Adrenal gland (tissue), 12 donors: ENCODE measurements around the gene TFEB. TPM values are rescaled to one million over a fixed set of nuclear protein-coding genes. Genes with fewer than 3 reads are reported as not detected.

Experiments used
- DNase-seq, 7 donors: peaks; one replicate each; pipeline ENCODE4 v3.0.0-alpha.2; 2019 to 2020
- H3K27ac ChIP-seq, 5 donors: fragments of 200-600 bp; sonication (generic) in 4 of 5; 1 replicate in 3 of 5; 2 replicates in 2 of 5; pipeline versions ENCODE4 v1.5.1 to v1.8.0; 2016 to 2020; ENCODE audit warnings: mild to moderate bottlenecking in 1 of 5
- H3K27me3 ChIP-seq: fragments of 200-600 bp; 2 replicates; pipeline ENCODE4 v1.8.0; 2021
- H3K36me3 ChIP-seq, 2 donors: fragments of 200-600 bp; replicated peaks in 1 of 2; 1 replicate in 1 of 2; 2 replicates in 1 of 2; pipeline versions ENCODE4 v1.5.1 to v1.8.0; 2018 to 2022
- H3K4me1 ChIP-seq, 2 donors: fragments of 200-600 bp; replicated peaks in 1 of 2; 1 replicate in 1 of 2; 2 replicates in 1 of 2; pipeline versions ENCODE4 v1.5.1 to v1.8.0; 2018 to 2021
- H3K4me3 ChIP-seq, 4 donors: fragments of 200-600 bp; sonication (generic) in 3 of 4; one replicate each; pipeline ENCODE4 v1.5.1; 2016 to 2018
- H3K9me3 ChIP-seq, 3 donors: fragments of 200-600 bp; sonication (generic) in 1 of 3; replicated peaks in 1 of 3; 1 replicate in 2 of 3; 2 replicates in 1 of 3; pipeline versions ENCODE4 v1.5.1 to v1.8.0; 2016 to 2021
- POLR2A ChIP-seq, 2 donors: fragments of 450-650 bp; IDR thresholded peaks; one replicate each; pipeline ENCODE4 v1.6.1; 2017; ENCODE audit warnings: antibody characterized with exemption in 2 of 2, mild to moderate bottlenecking in 2 of 2, moderate library complexity in 1 of 2
- WGBS, 4 donors: extraction: QIAGEN DNeasy Blood & Tissue Kit in 2 of 4; methylation state at CpG; one replicate each; pipeline versions ENCODE4 v1.1.5 to v1.1.7; 2013 to 2017; 5-methylcytosine and 5-hydroxymethylcytosine counted together
- intact Hi-C, 2 donors: fragments of 100-400 bp; cut with DNase I; formaldehyde crosslinking; loops; one replicate each; pipeline versions ENCODE4 v1.14.1 to v1.15.0; 2022 to 2023
- polyA plus RNA-seq, 3 donors: library from polyadenylated mRNA; stranded (reverse); fragments of 200-250 nt in 2 of 3; fragments of 350-450 nt in 1 of 3; fragmentation: Illumina TruSeq in 1 of 3; extraction: RNeasy Lipid Tissue Mini Kit (QIAGEN cat#74804) in 1 of 3; gene quantifications; one replicate each; pipeline ENCODE4 v1.2.3, GENCODE V29; 2013 to 2014
- total RNA-seq, 9 donors: library from RNA; depleted of rRNA in 4 of 9; stranded (reverse); fragments of >200 nt in 4 of 9; fragments of 120-200 nt in 1 of 9; fragmentation: NEBNext Ultra II Directional in 1 of 9; extraction: Animal tissue kit (Norgen Biotek cat#: 25700) in 1 of 9; gene quantifications; one replicate each; pipeline versions ENCODE4 v1.1.0 to v1.2.4, GENCODE V29; 2013 to 2023
- TF ChIP-seq, protein P1 (sequence below), 6 experiments: fragments of 450-650 bp in 4 of 6; fragments of 200-600 bp in 2 of 6; sonication (generic) in 1 of 6; IDR thresholded peaks; 1 replicate in 5 of 6; 2 replicates in 1 of 6; pipeline versions ENCODE4 v1.5.1 to v1.8.0; 2016 to 2021; ENCODE audit warnings: antibody characterized with exemption in 6 of 6, mild to moderate bottlenecking in 2 of 6, moderate library complexity in 1 of 6
- donor health status: healthy with polysubstance abuse.
- donor health status: Bipolar disorder and iron deficiency.
- donor health status: DM: yes; HTN: yes; CAD: no.
- donor health status: DM: no; HTN: no; CAD: no.
- donor health status: DM: no; HTN: no; CAD: no.
- donor health status: DM: yes; HTN: yes; CAD: no.

The TFEB gene
- total and polyA plus RNA-seq, 12 donors = 2.1 to 47.2 (median 20.2) TPM

- Histone ChIP-seq H3K27me3 (no peaks in the 10 kb centered on the region), H3K4me3 (no peak overlapping the region), H3K36me3 (no peaks in the 10 kb centered on the region), H3K4me1 (no peaks in the 10 kb centered on the region), H3K9me3 (no peaks in the 10 kb centered on the region), H3K27ac (no peak overlapping the region)
- WGBS, 4 donors = 80 to 100% (median 92%) methylated on average over 1 to 6 of the region's 6 CpGs
- DNase-seq = no peak
- no peak for TF ChIP-seq POLR2A (IDR thresholded peaks at IDR 0.05)
- TF ChIP-seq, protein P1, sequence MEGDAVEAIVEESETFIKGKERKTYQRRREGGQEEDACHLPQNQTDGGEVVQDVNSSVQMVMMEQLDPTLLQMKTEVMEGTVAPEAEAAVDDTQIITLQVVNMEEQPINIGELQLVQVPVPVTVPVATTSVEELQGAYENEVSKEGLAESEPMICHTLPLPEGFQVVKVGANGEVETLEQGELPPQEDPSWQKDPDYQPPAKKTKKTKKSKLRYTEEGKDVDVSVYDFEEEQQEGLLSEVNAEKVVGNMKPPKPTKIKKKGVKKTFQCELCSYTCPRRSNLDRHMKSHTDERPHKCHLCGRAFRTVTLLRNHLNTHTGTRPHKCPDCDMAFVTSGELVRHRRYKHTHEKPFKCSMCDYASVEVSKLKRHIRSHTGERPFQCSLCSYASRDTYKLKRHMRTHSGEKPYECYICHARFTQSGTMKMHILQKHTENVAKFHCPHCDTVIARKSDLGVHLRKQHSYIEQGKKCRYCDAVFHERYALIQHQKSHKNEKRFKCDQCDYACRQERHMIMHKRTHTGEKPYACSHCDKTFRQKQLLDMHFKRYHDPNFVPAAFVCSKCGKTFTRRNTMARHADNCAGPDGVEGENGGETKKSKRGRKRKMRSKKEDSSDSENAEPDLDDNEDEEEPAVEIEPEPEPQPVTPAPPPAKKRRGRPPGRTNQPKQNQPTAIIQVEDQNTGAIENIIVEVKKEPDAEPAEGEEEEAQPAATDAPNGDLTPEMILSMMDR (IDR thresholded peaks at IDR 0.05) = no peak
- intact Hi-C loops = no loop called here
These were observed 21.9 kb upstream of the TFEB start for GRCh38 chr6:41757271-41757670.

DNA sequence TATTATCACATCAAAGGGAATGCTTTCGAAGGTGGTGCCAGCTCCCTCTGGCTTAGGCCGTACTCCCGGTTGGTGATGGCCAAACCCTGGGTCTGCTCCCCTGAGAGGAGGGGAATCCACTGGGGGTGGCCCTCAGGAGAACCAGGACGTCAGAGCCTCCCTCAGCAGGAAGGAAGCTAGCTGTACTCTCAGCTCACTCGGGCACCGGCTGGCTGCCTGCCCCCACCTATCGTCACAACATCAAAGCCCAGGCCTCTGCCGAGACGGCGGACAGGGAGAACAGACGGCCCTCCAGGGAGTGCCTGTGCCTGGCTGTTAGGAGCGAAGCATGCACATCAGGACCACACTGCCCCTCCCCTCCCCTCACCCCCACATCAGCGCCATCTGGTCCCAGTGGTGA, 20.9 kb upstream of the TFEB start:
- Histone ChIP-seq H3K36me3 (no peaks in the 10 kb centered on the region), H3K27me3 (no peaks in the 10 kb centered on the region), H3K27ac (no peak overlapping the region), H3K4me1 (no peaks in the 10 kb centered on the region), H3K4me3 (no peak overlapping the region), H3K9me3 (no peaks in the 10 kb centered on the region)
- DNase-seq = no peak
- 69 to 93% (median 73%) methylated on average over 2 to 13 of the region's 13 CpGs for WGBS, 4 donors
- intact Hi-C loops = no loop called here
- TF ChIP-seq, protein P1 (IDR thresholded peaks at IDR 0.05) = no peak
- no peak for TF ChIP-seq POLR2A (IDR thresholded peaks at IDR 0.05)

DNA sequence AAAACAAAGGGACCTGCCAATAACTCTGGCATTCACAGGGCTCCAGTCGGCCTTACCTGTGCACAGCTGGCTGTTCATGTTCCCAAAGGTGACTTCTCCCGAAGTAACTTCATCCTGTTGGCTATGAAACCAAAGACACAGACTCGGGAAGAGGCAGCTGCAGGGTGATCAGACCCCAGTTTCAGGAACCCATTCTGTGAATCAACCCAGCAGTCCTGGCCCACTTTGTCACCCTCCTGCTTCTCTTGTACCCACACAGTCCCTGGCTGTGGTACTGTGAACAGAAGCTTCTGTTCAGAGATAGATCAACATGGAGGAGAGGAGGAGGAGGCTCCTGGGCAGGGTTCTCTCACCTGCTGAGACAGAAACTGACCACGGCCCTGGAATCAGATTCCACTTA, 20.5 kb upstream of the TFEB start:
- no peak for DNase-seq
- Histone ChIP-seq H3K27me3 (no peaks in the 10 kb centered on the region), H3K9me3 (no peaks in the 10 kb centered on the region), H3K4me3 (no peak overlapping the region), H3K4me1 (no peaks in the 10 kb centered on the region), H3K27ac (no peak overlapping the region), H3K36me3 (no peaks in the 10 kb centered on the region)
- TF ChIP-seq POLR2A (IDR thresholded peaks at IDR 0.05) = no peak
- TF ChIP-seq, protein P1 (IDR thresholded peaks at IDR 0.05) = no peak
- WGBS, 4 donors = 72 to 100% (median 80%) methylated on average over 2 to 4 of the region's 4 CpGs
- intact Hi-C loops = no loop called here

DNA sequence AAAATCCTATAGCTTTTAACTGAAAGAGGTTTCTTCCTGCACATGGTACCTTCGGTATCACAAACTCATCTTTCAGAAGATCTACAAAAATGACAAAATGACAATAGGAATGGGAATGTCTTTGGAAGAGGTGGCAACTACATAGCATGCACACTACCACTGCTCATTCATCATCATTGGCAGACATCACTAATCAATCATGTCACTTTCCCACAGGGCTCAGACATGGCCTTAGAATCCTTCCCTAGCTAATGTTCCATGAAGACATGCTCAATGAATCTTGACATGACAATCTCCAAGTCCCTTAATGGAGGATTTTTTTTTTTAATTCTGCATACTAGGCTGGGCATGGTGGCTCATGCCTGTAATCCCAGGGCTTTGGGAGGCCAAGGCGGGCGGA, 15.0 kb upstream of the TFEB start:
- no peak overlapping the region for H3K4me3 ChIP-seq
- no peaks in the 10 kb centered on the region for H3K27me3 ChIP-seq
- no peaks in the 10 kb centered on the region for H3K4me1 ChIP-seq
- H3K36me3 ChIP-seq = no peaks in the 10 kb centered on the region
- H3K9me3 ChIP-seq = no peaks in the 10 kb centered on the region
- intact Hi-C loops = no loop called here
- no peak overlapping the region for H3K27ac ChIP-seq
- DNase-seq = no peak
- TF ChIP-seq POLR2A (IDR thresholded peaks at IDR 0.05) = no peak
- TF ChIP-seq, protein P1 (IDR thresholded peaks at IDR 0.05) = no peak
- WGBS, 4 donors = 96 to 97% (median 96%) methylated on average over 3 of the region's 3 CpGs
